HL-60 (cell line): ENCODE data around the gene HRK.

Source experiments
- DNase-seq, 2 experiments: peaks; one replicate each; pipeline ENCODE4 v3.0.0-alpha.2; 2010 to 2020; ENCODE audit warnings: low read depth in 1 of 2, low spot score in 1 of 2
- H3K27ac ChIP-seq: fragments of 250-450 bp; sonication (Bioruptor Pico); replicated peaks from 2 replicates; pipeline ENCODE4 v1.5.1; 2020; ENCODE audit warnings: mild to moderate bottlenecking, moderate library complexity
- H3K27me3 ChIP-seq: fragments of 250-450 bp; sonication (Bioruptor Pico); 2 replicates; pipeline ENCODE4 v1.5.1; 2021; ENCODE audit warnings: mild to moderate bottlenecking, moderate library complexity; ENCODE audit not compliant: insufficient read depth, poor library complexity, severe bottlenecking
- H3K4me3 ChIP-seq: replicated peaks from 2 replicates; pipeline ENCODE4 v1.5.1; 2011; ENCODE audit warnings: mild to moderate bottlenecking, control low read depth, low read length; ENCODE audit not compliant: insufficient read depth
- CTCF ChIP-seq: IDR thresholded peaks from one replicate; pipeline ENCODE4 v1.5.1; 2011; ENCODE audit warnings: low read length, control low read depth, inconsistent platforms; ENCODE audit not compliant: insufficient read depth
- GABPA ChIP-seq: IDR thresholded peaks from 2 replicates; pipeline ENCODE4 v1.6.1; 2012; ENCODE audit warnings: low read depth
- POLR2AphosphoS5 ChIP-seq: IDR thresholded peaks from 2 replicates; pipeline ENCODE4 v1.6.1; 2012; ENCODE audit warnings: low read depth
- REST ChIP-seq: IDR thresholded peaks from 2 replicates; pipeline ENCODE4 v1.6.1; 2012; ENCODE audit warnings: low read depth; ENCODE audit not compliant: insufficient replicate concordance
- SPI1 ChIP-seq: IDR thresholded peaks from 2 replicates; pipeline ENCODE4 v1.6.1; 2012; ENCODE audit warnings: low read depth, mild to moderate bottlenecking, borderline replicate concordance

HRK gene

GRCh38 chr12:116906285-116906684 is 25.0 kb upstream of the HRK start:
- peaks cover 3% of the 10 kb centered on the region for H3K27me3 ChIP-seq
- H3K4me3 ChIP-seq: no peak overlapping the region
- no peak for TF ChIP-seq CTCF
- TF ChIP-seq SPI1: no peak
- no peak for TF ChIP-seq GABPA
- no peak for TF ChIP-seq REST
- no peak for TF ChIP-seq POLR2AphosphoS5
- no peak overlapping the region for H3K27ac ChIP-seq
- DNase-seq: no peak

GRCh38 chr12:116903818-116904217 is 22.6 kb upstream of the HRK start:
- TF ChIP-seq SPI1: no peak
- no peak for TF ChIP-seq CTCF
- no peak for TF ChIP-seq REST
- no peak for TF ChIP-seq POLR2AphosphoS5
- no peak for TF ChIP-seq GABPA
- no peak overlapping the region for H3K27ac ChIP-seq
- no peak for DNase-seq

GRCh38 chr12:116901612-116902011 is 20.4 kb upstream of the HRK start:
- TF ChIP-seq POLR2AphosphoS5 (no peak), GABPA (no peak), CTCF (no peak), SPI1 (no peak), REST (no peak)
- DNase-seq: no peak
- no peaks in the 10 kb centered on the region for H3K27me3 ChIP-seq
- no peak overlapping the region for H3K4me3 ChIP-seq
- no peak overlapping the region for H3K27ac ChIP-seq

More at GRCh38 chr12:116903818-116904217, 22.6 kb upstream of the HRK start:
- H3K4me3 ChIP-seq: no peak overlapping the region
- H3K27me3 ChIP-seq: peaks cover 3% of the 10 kb centered on the region
